Measurements from ENCODE around the gene CUL9.

DNA sequence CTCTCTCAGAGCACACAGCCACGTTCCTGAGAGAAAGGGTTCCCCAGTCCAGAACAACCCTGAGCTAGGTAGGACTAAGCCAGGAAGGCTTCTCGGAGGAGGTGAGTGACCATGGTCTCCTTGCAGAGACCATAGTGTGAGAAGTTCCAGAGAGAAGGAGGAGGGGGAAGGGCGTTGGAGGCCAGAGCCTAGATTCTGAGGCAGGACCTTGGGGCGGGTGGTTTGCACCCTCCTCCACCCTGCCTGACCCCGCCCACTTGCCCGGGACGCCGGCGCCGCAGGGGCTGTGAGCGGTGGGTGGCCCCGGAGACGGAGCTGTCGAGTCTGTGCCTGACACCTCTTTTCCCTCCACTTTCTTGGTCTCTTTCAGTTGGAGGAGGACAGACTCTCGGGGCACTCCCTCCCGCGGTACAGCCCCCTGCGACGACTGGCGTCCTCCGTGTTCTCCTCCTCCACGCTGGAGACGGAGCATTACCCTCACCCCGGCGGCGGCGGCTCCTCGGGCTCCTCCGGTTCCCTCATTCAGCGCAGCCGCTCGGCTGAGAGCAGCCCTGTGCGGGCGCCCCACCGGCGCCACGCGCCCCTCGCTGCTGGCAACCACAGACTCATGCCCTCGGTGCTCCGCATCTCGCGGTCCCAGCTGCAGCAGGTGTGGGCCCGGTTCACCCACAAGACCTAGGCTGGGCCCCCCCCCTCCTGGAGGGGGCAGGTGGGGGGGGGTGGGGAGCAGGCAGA is 87.4 kb downstream of the CUL9 start:
- TF ChIP-seq, protein P1, sequence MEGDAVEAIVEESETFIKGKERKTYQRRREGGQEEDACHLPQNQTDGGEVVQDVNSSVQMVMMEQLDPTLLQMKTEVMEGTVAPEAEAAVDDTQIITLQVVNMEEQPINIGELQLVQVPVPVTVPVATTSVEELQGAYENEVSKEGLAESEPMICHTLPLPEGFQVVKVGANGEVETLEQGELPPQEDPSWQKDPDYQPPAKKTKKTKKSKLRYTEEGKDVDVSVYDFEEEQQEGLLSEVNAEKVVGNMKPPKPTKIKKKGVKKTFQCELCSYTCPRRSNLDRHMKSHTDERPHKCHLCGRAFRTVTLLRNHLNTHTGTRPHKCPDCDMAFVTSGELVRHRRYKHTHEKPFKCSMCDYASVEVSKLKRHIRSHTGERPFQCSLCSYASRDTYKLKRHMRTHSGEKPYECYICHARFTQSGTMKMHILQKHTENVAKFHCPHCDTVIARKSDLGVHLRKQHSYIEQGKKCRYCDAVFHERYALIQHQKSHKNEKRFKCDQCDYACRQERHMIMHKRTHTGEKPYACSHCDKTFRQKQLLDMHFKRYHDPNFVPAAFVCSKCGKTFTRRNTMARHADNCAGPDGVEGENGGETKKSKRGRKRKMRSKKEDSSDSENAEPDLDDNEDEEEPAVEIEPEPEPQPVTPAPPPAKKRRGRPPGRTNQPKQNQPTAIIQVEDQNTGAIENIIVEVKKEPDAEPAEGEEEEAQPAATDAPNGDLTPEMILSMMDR (conservative IDR thresholded peaks at IDR 0.05; ENCODE audit: low read depth in 2 of 2), result no peak
- TF ChIP-seq JUNB (IDR thresholded peaks at IDR 0.05; ENCODE audit: unreplicated experiment), result no peak
- TF ChIP-seq EZH2 (IDR thresholded peaks at IDR 0.05; ENCODE audit: low read depth, unreplicated experiment), result no peak
- TF ChIP-seq EZH2phosphoT487 (IDR thresholded peaks at IDR 0.05; ENCODE audit: unreplicated experiment), result no peak
- TF ChIP-seq POLR2AphosphoS5 (IDR thresholded peaks at IDR 0.05; ENCODE audit: low read depth), result no peak
- TF ChIP-seq, protein P2, sequence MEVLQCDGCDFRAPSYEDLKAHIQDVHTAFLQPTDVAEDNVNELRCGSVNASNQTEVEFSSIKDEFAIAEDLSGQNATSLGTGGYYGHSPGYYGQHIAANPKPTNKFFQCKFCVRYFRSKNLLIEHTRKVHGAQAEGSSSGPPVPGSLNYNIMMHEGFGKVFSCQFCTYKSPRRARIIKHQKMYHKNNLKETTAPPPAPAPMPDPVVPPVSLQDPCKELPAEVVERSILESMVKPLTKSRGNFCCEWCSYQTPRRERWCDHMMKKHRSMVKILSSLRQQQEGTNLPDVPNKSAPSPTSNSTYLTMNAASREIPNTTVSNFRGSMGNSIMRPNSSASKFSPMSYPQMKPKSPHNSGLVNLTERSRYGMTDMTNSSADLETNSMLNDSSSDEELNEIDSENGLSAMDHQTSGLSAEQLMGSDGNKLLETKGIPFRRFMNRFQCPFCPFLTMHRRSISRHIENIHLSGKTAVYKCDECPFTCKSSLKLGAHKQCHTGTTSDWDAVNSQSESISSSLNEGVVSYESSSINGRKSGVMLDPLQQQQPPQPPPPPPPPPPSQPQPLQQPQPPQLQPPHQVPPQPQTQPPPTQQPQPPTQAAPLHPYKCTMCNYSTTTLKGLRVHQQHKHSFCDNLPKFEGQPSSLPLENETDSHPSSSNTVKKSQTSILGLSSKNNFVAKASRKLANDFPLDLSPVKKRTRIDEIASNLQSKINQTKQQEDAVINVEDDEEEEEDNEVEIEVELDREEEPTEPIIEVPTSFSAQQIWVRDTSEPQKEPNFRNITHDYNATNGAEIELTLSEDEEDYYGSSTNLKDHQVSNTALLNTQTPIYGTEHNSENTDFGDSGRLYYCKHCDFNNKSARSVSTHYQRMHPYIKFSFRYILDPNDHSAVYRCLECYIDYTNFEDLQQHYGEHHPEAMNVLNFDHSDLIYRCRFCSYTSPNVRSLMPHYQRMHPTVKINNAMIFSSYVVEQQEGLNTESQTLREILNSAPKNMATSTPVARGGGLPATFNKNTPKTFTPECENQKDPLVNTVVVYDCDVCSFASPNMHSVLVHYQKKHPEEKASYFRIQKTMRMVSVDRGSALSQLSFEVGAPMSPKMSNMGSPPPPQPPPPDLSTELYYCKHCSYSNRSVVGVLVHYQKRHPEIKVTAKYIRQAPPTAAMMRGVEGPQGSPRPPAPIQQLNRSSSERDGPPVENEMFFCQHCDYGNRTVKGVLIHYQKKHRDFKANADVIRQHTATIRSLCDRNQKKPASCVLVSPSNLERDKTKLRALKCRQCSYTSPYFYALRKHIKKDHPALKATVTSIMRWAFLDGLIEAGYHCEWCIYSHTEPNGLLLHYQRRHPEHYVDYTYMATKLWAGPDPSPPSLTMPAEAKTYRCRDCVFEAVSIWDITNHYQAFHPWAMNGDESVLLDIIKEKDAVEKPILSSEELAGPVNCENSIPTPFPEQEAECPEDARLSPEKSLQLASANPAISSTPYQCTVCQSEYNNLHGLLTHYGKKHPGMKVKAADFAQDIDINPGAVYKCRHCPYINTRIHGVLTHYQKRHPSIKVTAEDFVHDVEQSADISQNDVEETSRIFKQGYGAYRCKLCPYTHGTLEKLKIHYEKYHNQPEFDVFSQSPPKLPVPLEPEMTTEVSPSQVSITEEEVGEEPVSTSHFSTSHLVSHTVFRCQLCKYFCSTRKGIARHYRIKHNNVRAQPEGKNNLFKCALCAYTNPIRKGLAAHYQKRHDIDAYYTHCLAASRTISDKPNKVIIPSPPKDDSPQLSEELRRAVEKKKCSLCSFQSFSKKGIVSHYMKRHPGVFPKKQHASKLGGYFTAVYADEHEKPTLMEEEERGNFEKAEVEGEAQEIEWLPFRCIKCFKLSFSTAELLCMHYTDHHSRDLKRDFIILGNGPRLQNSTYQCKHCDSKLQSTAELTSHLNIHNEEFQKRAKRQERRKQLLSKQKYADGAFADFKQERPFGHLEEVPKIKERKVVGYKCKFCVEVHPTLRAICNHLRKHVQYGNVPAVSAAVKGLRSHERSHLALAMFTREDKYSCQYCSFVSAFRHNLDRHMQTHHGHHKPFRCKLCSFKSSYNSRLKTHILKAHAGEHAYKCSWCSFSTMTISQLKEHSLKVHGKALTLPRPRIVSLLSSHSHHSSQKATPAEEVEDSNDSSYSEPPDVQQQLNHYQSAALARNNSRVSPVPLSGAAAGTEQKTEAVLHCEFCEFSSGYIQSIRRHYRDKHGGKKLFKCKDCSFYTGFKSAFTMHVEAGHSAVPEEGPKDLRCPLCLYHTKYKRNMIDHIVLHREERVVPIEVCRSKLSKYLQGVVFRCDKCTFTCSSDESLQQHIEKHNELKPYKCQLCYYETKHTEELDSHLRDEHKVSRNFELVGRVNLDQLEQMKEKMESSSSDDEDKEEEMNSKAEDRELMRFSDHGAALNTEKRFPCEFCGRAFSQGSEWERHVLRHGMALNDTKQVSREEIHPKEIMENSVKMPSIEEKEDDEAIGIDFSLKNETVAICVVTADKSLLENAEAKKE (CRISPR knock-in tag; IDR thresholded peaks at IDR 0.05), result no peak
